Activated CD8-positive, alpha-beta T cell treated with anti-CD3 and anti-CD28 coated beads, Interleukin-2, amount 10 ng/mL, durations not matched to agents 7 days and 5 days (primary cell): ENCODE data around the gene SMARCA4. TPM values are rescaled to one million over a fixed set of nuclear protein-coding genes. Genes with fewer than 3 reads are reported as not detected.
"Not testable (repeated sequence)": the region's sequence is repeated elsewhere in the genome, so short reads cannot be mapped to it uniquely, and the experiment has no call there.

Experiments used
- ATAC-seq: fragments of 150-1000 bp; cut with Tn5 transposase; one replicate; pipeline ENCODE4 v1.10.0; 2021; ENCODE audit warnings: moderate library complexity
- CTCF ChIA-PET: fragments of 350-600 bp; sonication (Branson Sonifier 250); formaldehyde crosslinking; loops from one replicate; lab custom pipeline; 2021; ENCODE audit warnings: antibody characterized with exemption; lab: Charles Lee
- POLR2A ChIA-PET: fragments of 350-600 bp; sonication (Branson Sonifier 250); formaldehyde crosslinking; loops from one replicate; lab custom pipeline; 2021; ENCODE audit warnings: antibody characterized with exemption; lab: Charles Lee
- DNase-seq: peaks from one replicate; pipeline ENCODE4 v3.0.0-alpha.2; 2020
- H3K27ac Mint-ChIP-seq: one replicate; pipeline ENCODE4 v1.8.0; 2021; ENCODE audit warnings: mild to moderate bottlenecking, mixed read lengths
- H3K27me3 Mint-ChIP-seq: one replicate; pipeline ENCODE4 v1.8.0; 2021; ENCODE audit warnings: low read depth, mixed read lengths
- H3K36me3 Mint-ChIP-seq: one replicate; pipeline ENCODE4 v1.8.0; 2021; ENCODE audit warnings: low read depth, mixed read lengths
- H3K4me1 Mint-ChIP-seq: one replicate; pipeline ENCODE4 v1.8.0; 2021; ENCODE audit warnings: low read depth, mixed read lengths
- H3K4me3 Mint-ChIP-seq: one replicate; pipeline ENCODE4 v1.8.0; 2021; ENCODE audit warnings: mild to moderate bottlenecking, mixed read lengths
- H3K9me3 Mint-ChIP-seq: one replicate; pipeline ENCODE4 v1.8.0; 2022; ENCODE audit warnings: mixed read lengths; ENCODE audit not compliant: insufficient read depth
- total RNA-seq, 2 experiments: library from RNA; stranded (reverse); gene quantifications; one replicate each; pipeline ENCODE4 v1.2.3, GENCODE V29; 2021

Gene SMARCA4
- total RNA-seq, 2 experiments from 2014 or later: 108 to 115 TPM

GRCh38 chr19:11098327-11098726, 137.5 kb downstream of the SMARCA4 start:
- Mint-ChIP-seq H3K9me3 (peaks cover 3% of the 10 kb centered on the region), H3K27me3 (no peaks in the 10 kb centered on the region), H3K27ac (no peak overlapping the region), H3K4me1 (peaks cover 50% of the 10 kb centered on the region), H3K36me3 (peaks cover 78% of the 10 kb centered on the region), H3K4me3 (no peak overlapping the region)
- CTCF ChIA-PET: interaction anchor here (1.4 kb wide), 1 partner anchor 62 kb away, joined by 5 read pairs; no protein-coding TSS in a partner anchor
- POLR2A ChIA-PET: interaction anchor here (0.7 to 3.1 kb wide), 2 partner anchors 9 to 63 kb away, joined by 4 to 9 read pairs; partner anchors contain the start of gene LDLR
- DNase-seq (no peak), ATAC-seq (no peak)

GRCh38 chr19:11098861-11099260, 138.0 kb downstream of the SMARCA4 start:
- ChIA-PET CTCF (interaction anchor here (1.4 kb wide), 1 partner anchor 63 kb away, joined by 5 read pairs; no protein-coding TSS in a partner anchor), POLR2A (interaction anchor here (3.1 kb wide), 1 partner anchor 63 kb away, joined by 9 read pairs; no protein-coding TSS in a partner anchor)
- H3K36me3 Mint-ChIP-seq: peaks cover 79% of the 10 kb centered on the region
- DNase-seq (no peak), ATAC-seq (no peak)
- peaks cover 44% of the 10 kb centered on the region for H3K4me1 Mint-ChIP-seq
- H3K4me3 Mint-ChIP-seq: no peak overlapping the region
- no peaks in the 10 kb centered on the region for H3K27me3 Mint-ChIP-seq
- peaks cover 3% of the 10 kb centered on the region for H3K9me3 Mint-ChIP-seq
- no peak overlapping the region for H3K27ac Mint-ChIP-seq

DNA sequence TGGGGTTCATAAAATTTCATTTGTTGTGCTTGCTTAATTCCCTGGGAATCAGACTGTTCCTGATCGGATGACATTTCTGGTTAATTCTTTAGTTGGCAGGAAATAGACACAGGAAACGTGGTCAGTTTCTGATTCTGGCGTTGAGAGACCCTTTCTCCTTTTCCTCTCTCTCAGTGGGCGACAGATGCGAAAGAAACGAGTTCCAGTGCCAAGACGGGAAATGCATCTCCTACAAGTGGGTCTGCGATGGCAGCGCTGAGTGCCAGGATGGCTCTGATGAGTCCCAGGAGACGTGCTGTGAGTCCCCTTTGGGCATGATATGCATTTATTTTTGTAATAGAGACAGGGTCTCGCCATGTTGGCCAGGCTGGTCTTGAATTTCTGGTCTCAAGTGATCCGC, 139.2 kb downstream of the SMARCA4 start:
- no peak overlapping the region for H3K4me3 Mint-ChIP-seq
- H3K27ac Mint-ChIP-seq: peak overlapping the region; percentile 43
- DNase-seq (no peak), ATAC-seq (no peak)
- no peaks in the 10 kb centered on the region for H3K27me3 Mint-ChIP-seq
- CTCF ChIA-PET: interaction anchor here (1.3 kb wide), 1 partner anchor 26 kb away, joined by 3 read pairs; no protein-coding TSS in a partner anchor
- POLR2A ChIA-PET: interaction anchor here (0.9 kb wide), 1 partner anchor 10 kb away, joined by 4 read pairs; no protein-coding TSS in a partner anchor
- H3K36me3 Mint-ChIP-seq: peaks cover 78% of the 10 kb centered on the region
- H3K9me3 Mint-ChIP-seq: peaks cover 3% of the 10 kb centered on the region
- H3K4me1 Mint-ChIP-seq: peaks cover 35% of the 10 kb centered on the region

- CTCF ChIA-PET: interaction anchor here (0.6 to 1.3 kb wide), 3 partner anchors 12 to 164 kb away, joined by 3 to 7 read pairs (median 5); partner anchors contain the start of gene LDLR
- Mint-ChIP-seq H3K27me3 (no peaks in the 10 kb centered on the region), H3K4me1 (peaks cover 27% of the 10 kb centered on the region), H3K36me3 (peaks cover 75% of the 10 kb centered on the region), H3K9me3 (peaks cover 3% of the 10 kb centered on the region), H3K4me3 (no peak overlapping the region), H3K27ac (no peak overlapping the region)
- DNase-seq: no peak
- ATAC-seq: no peak
- POLR2A ChIA-PET: interaction anchor here (0.9 kb wide), 2 partner anchors 11 to 12 kb away, joined by 3 to 4 read pairs; partner anchors contain the start of gene LDLR
Observed at GRCh38 chr19:11101057-11101456, 140.2 kb downstream of the SMARCA4 start.

DNA sequence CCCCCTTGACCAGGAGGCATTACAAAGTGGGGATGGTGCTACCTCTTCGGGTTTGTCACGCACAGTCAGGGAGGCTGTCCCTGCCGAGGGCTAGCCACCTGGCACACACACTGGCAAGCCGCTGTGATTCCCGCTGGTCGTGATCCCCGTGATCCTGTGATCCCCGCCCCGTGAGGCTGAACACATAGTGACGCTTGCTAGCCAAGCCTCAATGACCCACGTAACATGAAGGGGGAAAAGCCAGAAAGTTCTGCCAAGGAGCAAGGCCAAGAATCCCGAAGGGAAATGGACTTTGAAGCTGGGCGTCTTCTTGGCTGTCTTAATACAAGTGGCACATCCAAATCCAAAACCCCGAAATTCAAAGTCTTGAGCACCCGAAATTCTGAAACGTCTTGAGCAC, 142.1 kb downstream of the SMARCA4 start:
- Mint-ChIP-seq H3K9me3 (peaks cover 3% of the 10 kb centered on the region), H3K36me3 (peaks cover 69% of the 10 kb centered on the region), H3K27ac (no peak overlapping the region), H3K27me3 (no peaks in the 10 kb centered on the region), H3K4me3 (no peak overlapping the region), H3K4me1 (peaks cover 14% of the 10 kb centered on the region)
- no peak for ATAC-seq
- no peak for DNase-seq
- ChIA-PET POLR2A (interaction anchor here (1.3 kb wide), 1 partner anchor 12 kb away, joined by 4 read pairs; no protein-coding TSS in a partner anchor), CTCF (interaction anchor here (3.2 kb wide), 1 partner anchor 23 kb away, joined by 9 read pairs; no protein-coding TSS in a partner anchor)

- not testable (repeated sequence) for H3K27me3 Mint-ChIP-seq, H3K27ac Mint-ChIP-seq, ATAC-seq, H3K9me3 Mint-ChIP-seq, DNase-seq, H3K4me3 Mint-ChIP-seq
- ChIA-PET POLR2A (interaction anchor here (1.3 kb wide), 1 partner anchor 13 kb away, joined by 4 read pairs; no protein-coding TSS in a partner anchor), CTCF (interaction anchor here (0.9 to 3.2 kb wide), 3 partner anchors 8 to 68 kb away, joined by 3 to 9 read pairs (median 4); no protein-coding TSS in a partner anchor)
- Mint-ChIP-seq H3K36me3 (peaks cover 72% of the 10 kb centered on the region), H3K4me1 (peaks cover 14% of the 10 kb centered on the region)
Observed at GRCh38 chr19:11103667-11104066, 142.8 kb downstream of the SMARCA4 start.

DNA sequence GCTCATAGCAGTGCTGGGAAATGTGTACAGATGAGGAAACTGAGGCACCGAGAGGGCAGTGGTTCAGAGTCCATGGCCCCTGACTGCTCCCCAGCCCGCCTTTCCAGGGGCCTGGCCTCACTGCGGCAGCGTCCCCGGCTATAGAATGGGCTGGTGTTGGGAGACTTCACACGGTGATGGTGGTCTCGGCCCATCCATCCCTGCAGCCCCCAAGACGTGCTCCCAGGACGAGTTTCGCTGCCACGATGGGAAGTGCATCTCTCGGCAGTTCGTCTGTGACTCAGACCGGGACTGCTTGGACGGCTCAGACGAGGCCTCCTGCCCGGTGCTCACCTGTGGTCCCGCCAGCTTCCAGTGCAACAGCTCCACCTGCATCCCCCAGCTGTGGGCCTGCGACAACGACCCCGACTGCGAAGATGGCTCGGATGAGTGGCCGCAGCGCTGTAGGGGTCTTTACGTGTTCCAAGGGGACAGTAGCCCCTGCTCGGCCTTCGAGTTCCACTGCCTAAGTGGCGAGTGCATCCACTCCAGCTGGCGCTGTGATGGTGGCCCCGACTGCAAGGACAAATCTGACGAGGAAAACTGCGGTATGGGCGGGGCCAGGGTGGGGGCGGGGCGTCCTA, 144.3 kb downstream of the SMARCA4 start:
- Mint-ChIP-seq H3K27me3 (no peaks in the 10 kb centered on the region), H3K36me3 (peaks cover 64% of the 10 kb centered on the region), H3K4me3 (no peak overlapping the region), H3K4me1 (peaks cover 3% of the 10 kb centered on the region), H3K27ac (no peak overlapping the region), H3K9me3 (no peaks in the 10 kb centered on the region)
- DNase-seq (no peak), ATAC-seq (no peak)
- CTCF ChIA-PET: interaction anchor here (3.2 kb wide), 1 partner anchor 21 kb away, joined by 9 read pairs; no protein-coding TSS in a partner anchor
- POLR2A ChIA-PET: no interaction called here

DNA sequence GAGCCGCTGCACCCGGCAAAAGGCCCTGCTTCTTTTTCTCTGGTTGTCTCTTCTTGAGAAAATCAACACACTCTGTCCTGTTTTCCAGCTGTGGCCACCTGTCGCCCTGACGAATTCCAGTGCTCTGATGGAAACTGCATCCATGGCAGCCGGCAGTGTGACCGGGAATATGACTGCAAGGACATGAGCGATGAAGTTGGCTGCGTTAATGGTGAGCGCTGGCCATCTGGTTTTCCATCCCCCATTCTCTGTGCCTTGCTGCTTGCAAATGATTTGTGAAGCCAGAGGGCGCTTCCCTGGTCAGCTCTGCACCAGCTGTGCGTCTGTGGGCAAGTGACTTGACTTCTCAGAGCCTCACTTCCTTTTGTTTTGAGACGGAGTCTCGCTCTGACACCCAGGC, 145.6 kb downstream of the SMARCA4 start:
- ChIA-PET POLR2A (no interaction called here), CTCF (no interaction called here)
- Mint-ChIP-seq H3K27me3 (no peaks in the 10 kb centered on the region), H3K9me3 (no peaks in the 10 kb centered on the region), H3K27ac (no peak overlapping the region), H3K4me1 (no peaks in the 10 kb centered on the region), H3K4me3 (no peak overlapping the region), H3K36me3 (peaks cover 65% of the 10 kb centered on the region)
- ATAC-seq: no peak
- no peak for DNase-seq

DNA sequence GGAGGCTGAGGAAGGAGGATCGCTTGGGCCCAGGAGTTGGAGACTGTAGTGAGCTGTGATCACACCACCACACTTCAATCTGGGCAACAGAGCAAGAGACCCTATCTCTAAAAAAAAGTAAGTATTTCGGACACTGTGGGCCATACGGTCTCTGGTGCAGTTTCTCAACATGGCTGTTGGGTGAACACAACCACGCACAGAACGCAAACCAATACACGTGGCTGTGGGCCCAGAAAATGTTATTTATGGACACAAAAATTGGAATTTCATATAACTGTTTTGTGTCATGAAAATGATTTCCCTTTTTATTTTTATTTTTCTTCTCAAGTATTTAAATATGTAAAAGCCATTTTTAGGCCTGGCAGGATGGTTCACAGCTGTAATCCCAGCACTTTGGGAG, 147.9 kb downstream of the SMARCA4 start:
- Mint-ChIP-seq H3K4me1 (no peaks in the 10 kb centered on the region), H3K4me3 (no peak overlapping the region), H3K36me3 (peaks cover 60% of the 10 kb centered on the region), H3K9me3 (no peaks in the 10 kb centered on the region), H3K27ac (no peak overlapping the region), H3K27me3 (no peaks in the 10 kb centered on the region)
- no peak for DNase-seq
- CTCF ChIA-PET: no interaction called here
- POLR2A ChIA-PET: no interaction called here
- ATAC-seq: no peak

DNA sequence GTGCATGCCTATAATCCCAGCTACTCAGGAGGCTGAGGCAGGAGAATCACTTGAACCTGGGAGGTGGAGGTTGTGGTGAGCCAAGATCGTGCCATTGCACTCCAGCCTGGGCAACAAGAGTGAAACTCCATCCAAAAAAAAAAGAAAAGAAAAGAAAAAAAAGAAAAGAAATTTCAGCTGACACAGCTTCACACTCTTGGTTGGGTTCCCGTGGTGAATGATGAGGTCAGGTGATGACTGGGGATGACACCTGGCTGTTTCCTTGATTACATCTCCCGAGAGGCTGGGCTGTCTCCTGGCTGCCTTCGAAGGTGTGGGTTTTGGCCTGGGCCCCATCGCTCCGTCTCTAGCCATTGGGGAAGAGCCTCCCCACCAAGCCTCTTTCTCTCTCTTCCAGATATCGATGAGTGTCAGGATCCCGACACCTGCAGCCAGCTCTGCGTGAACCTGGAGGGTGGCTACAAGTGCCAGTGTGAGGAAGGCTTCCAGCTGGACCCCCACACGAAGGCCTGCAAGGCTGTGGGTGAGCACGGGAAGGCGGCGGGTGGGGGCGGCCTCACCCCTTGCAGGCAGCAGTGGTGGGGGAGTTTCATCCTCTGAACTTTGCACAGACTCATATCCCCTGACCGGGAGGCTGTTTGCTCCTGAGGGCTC, 150.4 kb downstream of the SMARCA4 start:
- CTCF ChIA-PET: interaction anchor here (0.6 kb wide), 1 partner anchor 15 kb away, joined by 3 read pairs; no protein-coding TSS in a partner anchor
- peak; percentile 19 for ATAC-seq
- no peak overlapping the region for H3K27ac Mint-ChIP-seq

DNA sequence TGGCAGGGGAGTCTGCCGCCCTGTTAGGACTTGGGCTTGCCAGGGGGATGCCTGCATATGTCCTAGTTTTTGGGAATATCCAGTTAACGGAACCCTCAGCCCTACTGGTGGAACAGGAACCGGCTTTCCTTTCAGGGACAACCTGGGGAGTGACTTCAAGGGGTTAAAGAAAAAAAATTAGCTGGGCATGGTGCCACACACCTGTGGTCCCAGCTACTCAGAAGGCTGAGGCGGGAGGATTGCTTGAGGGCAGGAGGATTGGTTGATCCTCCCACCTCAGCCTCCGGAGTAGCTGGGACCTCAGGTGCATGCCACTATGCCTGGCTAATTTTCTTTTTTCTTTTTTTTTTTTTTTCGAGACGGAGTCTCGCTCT, 150.9 kb downstream of the SMARCA4 start:
- no peak overlapping the region for H3K27ac Mint-ChIP-seq
- ChIA-PET CTCF (interaction anchor here (2.7 kb wide), 1 partner anchor 14 kb away, joined by 7 read pairs; no protein-coding TSS in a partner anchor), POLR2A (no interaction called here)
- no peaks in the 10 kb centered on the region for H3K27me3 Mint-ChIP-seq
- ATAC-seq (peak; percentile 7), DNase-seq (no peak)
- no peak overlapping the region for H3K4me3 Mint-ChIP-seq
- no peaks in the 10 kb centered on the region for H3K9me3 Mint-ChIP-seq
- H3K4me1 Mint-ChIP-seq: no peaks in the 10 kb centered on the region
- peaks cover 61% of the 10 kb centered on the region for H3K36me3 Mint-ChIP-seq

More for the DNA sequence above, 150.4 kb downstream of the SMARCA4 start:
- no peak for DNase-seq
- Mint-ChIP-seq H3K4me3 (no peak overlapping the region), H3K9me3 (no peaks in the 10 kb centered on the region), H3K27me3 (no peaks in the 10 kb centered on the region), H3K36me3 (peaks cover 60% of the 10 kb centered on the region), H3K4me1 (no peaks in the 10 kb centered on the region)
- POLR2A ChIA-PET: no interaction called here
